Germinal center (tissue), 1 donor: ENCODE data around the gene MICAL3.

Experiments used
- DNase-seq: peaks from one replicate; pipeline ENCODE4 v3.0.0; 2012; ENCODE audit warnings: mixed read lengths, low spot score

The MICAL3 gene

GRCh38 chr22:17913801-17914347 lies 110.5 kb downstream of the MICAL3 start:
- no peak for DNase-seq

DNA sequence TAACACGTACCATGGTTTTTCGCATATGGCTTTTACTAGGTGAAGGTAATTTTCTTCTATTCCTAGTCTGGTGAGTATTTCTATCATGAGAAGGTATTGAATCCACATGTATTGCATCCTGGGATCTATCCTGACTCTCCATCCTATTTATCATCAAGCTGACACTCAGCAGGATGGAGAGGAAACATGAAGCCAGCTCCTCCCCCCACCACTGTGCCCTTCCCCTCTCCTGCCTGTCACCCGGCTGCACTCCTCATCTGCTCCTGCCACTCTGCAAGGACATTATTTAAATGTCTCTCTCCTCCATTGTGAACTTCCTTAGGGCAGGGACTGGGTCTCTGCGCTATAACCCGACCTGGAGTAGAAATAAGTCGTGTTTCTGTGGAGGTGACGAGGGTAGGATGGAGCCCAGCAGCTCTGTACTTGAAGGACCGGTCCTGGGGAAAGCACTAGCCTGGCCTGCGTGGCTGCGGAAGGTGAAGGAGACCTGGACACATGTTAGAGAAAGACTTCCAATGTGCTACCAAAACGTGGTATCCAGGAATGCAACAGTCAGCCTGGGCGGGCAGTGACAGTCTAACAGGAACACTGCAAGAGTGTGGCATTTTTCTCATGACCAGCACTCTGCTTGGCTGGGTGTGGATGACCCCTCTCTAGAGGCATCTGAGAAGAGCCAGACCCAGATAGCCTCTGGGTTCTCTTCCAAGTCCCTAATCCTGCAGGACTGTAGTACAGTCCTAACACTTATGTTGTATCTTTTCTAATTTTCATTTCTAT lies 111.2 kb downstream of the MICAL3 start:
- DNase-seq: no peak

DNA sequence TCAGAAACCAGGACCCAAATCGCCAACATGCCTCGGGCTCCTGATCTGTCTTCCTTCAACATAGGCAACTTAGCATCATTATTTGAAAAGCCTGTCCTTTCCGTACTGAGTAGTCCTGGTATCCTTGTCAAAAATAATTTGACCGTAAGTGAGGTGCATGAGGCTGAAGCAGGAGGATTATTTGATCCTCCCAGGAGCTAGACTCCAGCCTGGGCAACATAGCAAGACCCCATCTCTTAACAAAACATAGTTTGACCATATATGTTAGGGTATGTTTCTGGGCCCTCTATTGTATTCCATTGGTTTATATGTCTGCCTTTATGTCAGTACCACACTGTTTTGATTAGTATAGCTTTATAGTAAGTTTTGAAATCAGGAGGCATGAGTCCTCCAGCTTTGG lies 112.5 kb downstream of the MICAL3 start:
- DNase-seq: no peak

DNA sequence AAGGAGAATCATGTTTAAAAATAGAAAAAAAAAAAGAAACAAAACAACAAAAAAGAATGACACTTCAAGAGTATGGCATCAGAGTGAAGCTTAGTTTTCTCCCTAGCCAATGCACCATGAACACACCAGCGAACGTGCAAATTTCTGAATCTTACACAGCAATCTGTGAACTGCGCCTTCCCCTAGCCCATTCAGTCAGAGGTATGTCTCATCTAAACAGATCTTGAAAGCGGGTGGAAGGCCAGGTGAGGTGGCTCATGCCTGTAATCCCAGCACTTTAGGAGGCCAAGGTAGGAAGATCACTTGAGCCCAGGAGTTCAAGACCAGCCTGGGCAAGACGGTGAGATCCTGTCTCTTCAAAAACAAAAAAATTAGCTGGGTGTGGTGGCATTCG lies 113.1 kb downstream of the MICAL3 start:
- no peak for DNase-seq

DNA sequence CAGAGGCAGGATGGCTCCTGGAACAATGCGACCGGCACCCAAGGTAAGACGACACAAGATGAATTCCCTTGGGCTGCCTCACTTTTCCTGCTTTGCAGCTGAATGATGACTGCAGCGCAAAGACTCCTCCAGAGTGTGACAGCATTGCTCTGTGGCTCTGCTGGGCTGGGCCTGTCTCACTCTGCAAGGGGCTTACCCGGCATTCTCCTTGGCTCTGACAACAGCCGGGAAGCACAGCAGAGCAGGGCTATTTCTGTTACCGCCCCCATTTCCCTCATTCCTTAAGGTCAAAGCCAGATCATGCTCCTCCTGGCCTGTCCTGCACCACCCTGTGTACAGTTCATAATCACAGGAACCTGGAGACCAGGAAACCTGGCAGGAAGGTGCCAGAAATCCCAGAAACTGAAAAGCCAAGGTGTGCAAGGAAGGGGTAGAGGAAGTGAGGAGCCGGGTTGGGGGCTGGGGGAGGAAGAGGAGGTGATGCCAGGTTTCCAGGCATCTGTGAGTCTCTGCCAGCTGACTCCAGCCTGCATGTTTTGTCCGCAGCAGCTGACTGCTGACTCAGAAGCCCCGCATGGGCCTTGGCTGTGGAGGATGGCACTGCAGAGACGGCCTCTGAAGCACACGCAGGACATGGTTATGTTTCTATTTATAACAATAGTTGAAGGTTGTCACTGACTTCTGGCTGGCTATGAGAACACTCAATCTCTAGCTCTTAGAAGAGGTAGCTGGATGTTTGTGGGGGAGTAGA lies 113.6 kb downstream of the MICAL3 start:
- no peak for DNase-seq

GRCh38 chr22:17907748-17908051 lies 116.7 kb downstream of the MICAL3 start:
- no peak for DNase-seq

- no peak for DNase-seq
Measured at GRCh38 chr22:17906978-17907747, 117.2 kb downstream of the MICAL3 start.

GRCh38 chr22:17905445-17905844 lies 118.9 kb downstream of the MICAL3 start:
- no peak for DNase-seq

DNA sequence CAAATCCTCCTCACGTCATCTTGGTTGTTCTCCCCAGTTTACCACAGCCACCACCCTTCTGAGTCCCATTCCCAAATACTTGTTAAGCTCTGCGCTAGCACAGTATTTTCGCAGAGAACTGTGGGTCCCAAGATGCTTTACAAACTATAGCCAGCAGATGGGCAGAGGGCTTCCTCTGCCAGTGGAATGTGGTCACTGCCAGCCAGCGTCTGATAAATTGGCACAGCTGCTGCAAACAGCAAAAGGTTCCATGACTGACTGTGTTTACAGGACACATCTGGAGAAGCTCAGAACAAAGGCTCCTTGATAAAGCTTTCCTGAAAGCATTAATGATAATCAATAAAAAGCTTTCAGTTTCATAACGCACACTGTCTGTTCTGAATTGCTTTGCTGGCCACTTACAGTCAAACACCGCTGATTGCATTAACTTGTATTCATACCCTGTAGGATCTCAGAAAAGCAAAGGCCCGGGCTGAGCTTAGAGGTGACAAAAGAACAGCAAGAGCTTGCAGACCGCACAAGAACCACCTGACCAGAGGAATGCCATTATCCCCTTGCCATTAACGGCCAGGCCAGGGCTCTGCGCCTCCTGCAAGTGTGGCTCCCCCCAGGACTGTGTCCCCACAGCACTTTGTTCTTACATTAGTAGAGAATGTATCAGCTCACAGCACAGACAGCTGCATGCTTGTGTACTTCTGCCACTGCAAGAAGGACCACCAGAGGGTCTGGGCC lies 120.6 kb downstream of the MICAL3 start:
- DNase-seq: no peak

- DNase-seq: no peak
Measured at GRCh38 chr22:17902960-17903359, 121.4 kb downstream of the MICAL3 start.

- no peak for DNase-seq
Measured at GRCh38 chr22:17898375-17898774, 126.0 kb downstream of the MICAL3 start.

DNA sequence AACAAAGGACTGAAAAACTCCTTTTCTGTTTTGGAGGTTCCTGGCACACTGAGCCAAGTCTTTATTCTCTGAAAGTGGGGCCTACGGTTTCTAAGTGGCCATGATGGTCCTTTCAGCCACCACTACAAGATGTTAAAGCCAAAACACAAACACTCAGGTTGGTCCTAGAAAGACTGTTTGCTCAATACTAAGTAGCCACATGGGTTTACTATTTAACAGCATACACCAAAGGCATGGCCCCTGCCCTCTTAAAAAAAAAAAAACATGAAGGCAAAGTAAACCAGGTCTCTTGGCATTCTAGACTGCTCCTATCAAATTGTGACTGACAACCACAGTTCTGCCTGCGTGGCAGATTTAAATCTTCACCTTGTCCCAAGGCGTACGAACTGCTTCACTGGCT lies 126.5 kb downstream of the MICAL3 start:
- no peak for DNase-seq

- no peak for DNase-seq
Measured at GRCh38 chr22:17897426-17897825, 126.9 kb downstream of the MICAL3 start.

GRCh38 chr22:17896586-17896985 lies 127.8 kb downstream of the MICAL3 start:
- no peak for DNase-seq

DNA sequence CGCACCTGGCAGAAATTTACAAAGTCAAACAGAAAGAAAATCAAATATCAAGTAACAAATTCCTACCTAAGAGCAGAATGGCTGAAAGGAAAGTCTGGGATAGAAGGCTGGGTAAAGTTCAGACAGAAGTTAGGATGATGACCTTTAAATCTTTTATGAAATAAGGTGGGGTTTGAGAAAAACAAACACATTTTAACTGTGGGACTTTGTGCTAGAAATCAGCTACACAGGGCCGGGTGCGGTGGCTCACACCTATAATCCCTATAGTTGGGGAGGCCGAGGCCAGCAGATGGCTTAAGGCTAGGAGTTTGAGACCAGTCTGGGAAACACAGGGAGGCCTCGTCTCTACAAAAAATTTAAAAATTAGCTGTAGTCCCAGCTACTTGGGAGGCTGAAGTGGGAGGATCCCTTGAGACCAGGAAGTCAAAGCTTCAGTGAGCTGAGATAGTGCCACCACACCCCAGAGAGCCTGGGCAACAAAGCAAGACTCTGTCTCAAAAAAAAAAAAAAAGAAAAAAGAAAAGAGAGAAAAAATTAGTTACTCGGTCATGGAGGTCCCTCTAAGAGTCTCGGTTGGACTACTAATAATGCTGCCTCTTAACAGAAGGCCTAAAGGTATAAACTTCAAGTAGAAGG lies 130.3 kb downstream of the MICAL3 start:
- no peak for DNase-seq

GRCh38 chr22:17892376-17892775 lies 132.0 kb downstream of the MICAL3 start:
- DNase-seq: no peak

GRCh38 chr22:17891481-17892167 lies 132.7 kb downstream of the MICAL3 start:
- DNase-seq: no peak

GRCh38 chr22:17890892-17891291 lies 133.5 kb downstream of the MICAL3 start:
- no peak for DNase-seq

DNA sequence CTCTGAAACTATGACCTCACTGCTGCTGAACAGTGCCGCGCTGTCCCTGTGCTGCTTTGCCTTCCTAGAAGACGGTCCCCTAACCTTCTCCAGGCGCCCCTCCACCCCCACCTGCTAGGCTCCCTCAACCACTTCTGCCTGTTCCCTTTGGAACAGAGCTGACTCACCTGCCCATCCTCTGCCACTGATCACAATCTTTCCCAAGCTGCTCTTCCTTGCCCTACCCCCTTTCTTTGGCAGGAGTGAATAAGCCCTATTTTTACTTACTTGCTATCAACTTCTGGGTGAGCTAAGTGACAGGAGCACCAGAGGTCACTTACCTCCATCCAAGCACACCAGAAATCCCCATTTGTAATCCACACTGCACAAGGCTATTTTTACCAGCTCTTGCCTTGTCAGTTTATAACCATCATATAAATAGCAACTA lies 134.1 kb downstream of the MICAL3 start:
- DNase-seq: no peak

- DNase-seq: no peak
Measured at GRCh38 chr22:17888855-17889254, 135.5 kb downstream of the MICAL3 start.

DNA sequence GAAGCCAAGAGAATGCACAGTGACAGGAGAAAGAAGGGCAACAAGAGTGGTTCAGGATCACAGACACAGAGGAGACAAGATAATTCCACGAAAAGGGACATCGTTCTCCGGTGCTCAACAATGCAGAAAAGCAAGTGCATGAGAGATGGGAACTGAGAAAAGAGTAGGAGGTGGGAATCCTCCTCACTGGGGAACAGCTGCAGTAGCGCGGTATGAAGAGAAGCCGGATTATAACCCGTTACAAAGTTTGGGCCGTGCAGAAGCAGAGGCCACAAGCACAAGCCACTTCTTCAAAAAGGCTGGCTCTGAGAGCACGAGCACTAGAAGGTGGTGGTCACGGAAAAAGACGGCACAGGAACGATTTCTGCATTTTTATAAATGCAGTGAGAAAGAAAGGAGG lies 135.9 kb downstream of the MICAL3 start:
- DNase-seq: no peak
